ENCODE measurements around the gene HTR3B. TPM values are rescaled to one million over a fixed set of nuclear protein-coding genes. Genes with fewer than 3 reads are reported as not detected.

Gene HTR3B
- total RNA-seq, 2 donors from 2014 or later, result not detected

- Mint-ChIP-seq H3K36me3 (ENCODE audit: low read depth) (no peaks in the 10 kb centered on the region), H3K27me3 (ENCODE audit: insufficient read depth) (peaks cover 17% of the 10 kb centered on the region)
- no peaks in the 10 kb centered on the region for H3K4me1 ChIP-seq (ENCODE audit: control insufficient read depth, insufficient read depth, low read length)
Observed at GRCh38 chr11:113979431-113979830, 74.8 kb downstream of the HTR3B start.

GRCh38 chr11:113980785-113981184 lies 76.2 kb downstream of the HTR3B start:
- Mint-ChIP-seq H3K36me3 (ENCODE audit: low read depth) (no peaks in the 10 kb centered on the region), H3K4me1 (no peaks in the 10 kb centered on the region), H3K4me3 (no peak overlapping the region), H3K9me3 (no peaks in the 10 kb centered on the region), H3K27me3 (ENCODE audit: insufficient read depth) (peaks cover 12% of the 10 kb centered on the region), H3K27ac (no peak overlapping the region)
- Histone ChIP-seq H3K27me3 (ENCODE audit: control insufficient read depth, insufficient read depth, low read length, poor library complexity, severe bottlenecking) (peaks cover 16% of the 10 kb centered on the region), H3K27ac (ENCODE audit: low read depth, low read length) (no peak overlapping the region), H3K9me3 (ENCODE audit: control insufficient read depth, low read length) (no peaks in the 10 kb centered on the region), H3K9ac (ENCODE audit: extremely low read depth, low read length, poor library complexity, severe bottlenecking) (no peak overlapping the region), H3K36me3 (ENCODE audit: control insufficient read depth, insufficient read depth, low read length) (no peaks in the 10 kb centered on the region), H3K4me1 (ENCODE audit: control insufficient read depth, insufficient read depth, low read length) (no peaks in the 10 kb centered on the region), H3K4me3 (ENCODE audit: low read length) (no peak overlapping the region)
- no peak for TF ChIP-seq CTCF (conservative IDR thresholded peaks at IDR 0.05)
- no peak for DNase-seq
- 88 to 94% methylated on average over 4 to 6 of the region's 6 CpGs for WGBS, 2 experiments (ENCODE audit: insufficient coverage in 1 of 2, insufficient read length in 1 of 2)

More at GRCh38 chr11:113979431-113979830, 74.8 kb downstream of the HTR3B start:
- Mint-ChIP-seq H3K27ac (no peak overlapping the region), H3K4me3 (no peak overlapping the region), H3K4me1 (peaks cover 10% of the 10 kb centered on the region), H3K9me3 (no peaks in the 10 kb centered on the region)
- DNase-seq, result no peak
- H3K27me3 ChIP-seq (ENCODE audit: control insufficient read depth, insufficient read depth, low read length, poor library complexity, severe bottlenecking), result peaks cover 9% of the 10 kb centered on the region
- TF ChIP-seq CTCF (conservative IDR thresholded peaks at IDR 0.05), result no peak
- no peak overlapping the region for H3K9ac ChIP-seq (ENCODE audit: extremely low read depth, low read length, poor library complexity, severe bottlenecking)
- no peaks in the 10 kb centered on the region for H3K36me3 ChIP-seq (ENCODE audit: control insufficient read depth, insufficient read depth, low read length)
- WGBS, 2 experiments (ENCODE audit: insufficient coverage in 1 of 2, insufficient read length in 1 of 2), result 100% methylated on average over 1 of the region's 1 CpG; no CpG with 5 or more reads in 1 of the 2 experiments
- H3K27ac ChIP-seq (ENCODE audit: low read depth, low read length), result no peak overlapping the region
- H3K9me3 ChIP-seq (ENCODE audit: control insufficient read depth, low read length), result no peaks in the 10 kb centered on the region
- no peak overlapping the region for H3K4me3 ChIP-seq (ENCODE audit: low read length)

- no peak for TF ChIP-seq CTCF (conservative IDR thresholded peaks at IDR 0.05)
- DNase-seq, result no peak
- Mint-ChIP-seq H3K4me1 (no peaks in the 10 kb centered on the region), H3K9me3 (no peaks in the 10 kb centered on the region), H3K27ac (no peak overlapping the region), H3K27me3 (ENCODE audit: insufficient read depth) (peaks cover 4% of the 10 kb centered on the region), H3K36me3 (ENCODE audit: low read depth) (no peaks in the 10 kb centered on the region), H3K4me3 (no peak overlapping the region)
- H3K9me3 ChIP-seq (ENCODE audit: control insufficient read depth, low read length), result no peaks in the 10 kb centered on the region
- H3K27me3 ChIP-seq (ENCODE audit: control insufficient read depth, insufficient read depth, low read length, poor library complexity, severe bottlenecking), result peaks cover 9% of the 10 kb centered on the region
- no peak overlapping the region for H3K9ac ChIP-seq (ENCODE audit: extremely low read depth, low read length, poor library complexity, severe bottlenecking)
- H3K27ac ChIP-seq (ENCODE audit: low read depth, low read length), result no peak overlapping the region
- H3K4me1 ChIP-seq (ENCODE audit: control insufficient read depth, insufficient read depth, low read length), result no peaks in the 10 kb centered on the region
- H3K4me3 ChIP-seq (ENCODE audit: low read length), result no peak overlapping the region
- no peaks in the 10 kb centered on the region for H3K36me3 ChIP-seq (ENCODE audit: control insufficient read depth, insufficient read depth, low read length)
Observed at GRCh38 chr11:113982306-113982705, 77.7 kb downstream of the HTR3B start.

Measured in endodermal cell (in vitro differentiated cells).